ENCODE measurements around the gene EEFSEC.

DNA sequence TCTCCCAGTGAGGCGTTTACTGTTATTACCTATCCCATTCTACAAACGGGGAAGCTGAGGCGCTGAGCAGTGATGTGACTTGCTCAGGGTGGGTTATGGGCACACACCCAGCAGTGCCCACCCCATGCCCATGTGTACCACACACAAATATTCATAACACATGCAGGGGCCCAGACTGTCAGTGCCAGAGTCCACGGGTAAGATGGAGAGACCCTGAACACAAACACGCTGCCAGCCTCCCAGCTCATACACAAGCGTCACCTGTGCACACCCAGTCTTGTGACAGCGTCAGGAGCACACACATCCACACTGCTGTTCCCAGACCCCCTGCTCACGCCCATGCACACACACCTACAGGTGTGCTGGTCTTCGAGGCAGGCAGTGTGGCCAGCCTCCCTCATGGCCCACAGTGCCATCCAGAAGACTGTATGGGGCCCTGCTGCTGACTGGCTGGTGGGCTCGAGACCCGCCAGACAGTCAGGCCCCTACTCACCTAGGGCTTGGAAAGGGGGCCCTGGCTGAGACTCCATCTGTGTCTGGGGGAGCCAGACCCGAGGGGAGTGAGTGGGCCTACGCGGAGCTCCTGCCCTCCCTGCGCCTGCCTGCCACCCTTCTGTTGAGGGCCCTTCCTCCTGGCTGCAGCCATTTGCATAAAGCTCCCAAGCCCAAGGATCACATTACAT lies 274.0 kb downstream of the EEFSEC start:
- TF ChIP-seq, protein P1, sequence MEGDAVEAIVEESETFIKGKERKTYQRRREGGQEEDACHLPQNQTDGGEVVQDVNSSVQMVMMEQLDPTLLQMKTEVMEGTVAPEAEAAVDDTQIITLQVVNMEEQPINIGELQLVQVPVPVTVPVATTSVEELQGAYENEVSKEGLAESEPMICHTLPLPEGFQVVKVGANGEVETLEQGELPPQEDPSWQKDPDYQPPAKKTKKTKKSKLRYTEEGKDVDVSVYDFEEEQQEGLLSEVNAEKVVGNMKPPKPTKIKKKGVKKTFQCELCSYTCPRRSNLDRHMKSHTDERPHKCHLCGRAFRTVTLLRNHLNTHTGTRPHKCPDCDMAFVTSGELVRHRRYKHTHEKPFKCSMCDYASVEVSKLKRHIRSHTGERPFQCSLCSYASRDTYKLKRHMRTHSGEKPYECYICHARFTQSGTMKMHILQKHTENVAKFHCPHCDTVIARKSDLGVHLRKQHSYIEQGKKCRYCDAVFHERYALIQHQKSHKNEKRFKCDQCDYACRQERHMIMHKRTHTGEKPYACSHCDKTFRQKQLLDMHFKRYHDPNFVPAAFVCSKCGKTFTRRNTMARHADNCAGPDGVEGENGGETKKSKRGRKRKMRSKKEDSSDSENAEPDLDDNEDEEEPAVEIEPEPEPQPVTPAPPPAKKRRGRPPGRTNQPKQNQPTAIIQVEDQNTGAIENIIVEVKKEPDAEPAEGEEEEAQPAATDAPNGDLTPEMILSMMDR (IDR thresholded peaks at IDR 0.05 in 8 of 11, conservative IDR thresholded peaks at IDR 0.05 in 3 of 11) = no peak
- TF ChIP-seq POLR2A (IDR thresholded peaks at IDR 0.05) = no peak
